Thyroid gland (tissue), 4 donors: Measurements from ENCODE around the gene NUDT1. TPM values are rescaled to one million over a fixed set of nuclear protein-coding genes. Genes with fewer than 3 reads are reported as not detected.

Experiments used
- DNase-seq, 2 donors: peaks; one replicate each; pipeline ENCODE4 v3.0.0-alpha.2; 2019
- H3K27ac ChIP-seq, 3 donors: fragments of 200-600 bp; sonication (generic); 1 replicate in 2 of 3; 2 replicates in 1 of 3; pipeline ENCODE4 v1.5.1; 2016 to 2019; ENCODE audit warnings: mild to moderate bottlenecking in 1 of 3, moderate library complexity in 1 of 3
- H3K27me3 ChIP-seq: fragments of 200-600 bp; sonication (generic); one replicate; pipeline ENCODE4 v1.5.1; 2019
- H3K36me3 ChIP-seq, 2 donors: fragments of 200-600 bp; sonication (generic); one replicate each; pipeline ENCODE4 v1.5.1; 2016 to 2019
- H3K4me1 ChIP-seq, 2 donors: fragments of 200-600 bp; sonication (generic); one replicate each; pipeline ENCODE4 v1.5.1; 2017 to 2019
- H3K4me3 ChIP-seq, 3 donors: fragments of 200-600 bp; sonication (generic); replicated peaks in 1 of 3; 1 replicate in 2 of 3; 2 replicates in 1 of 3; pipeline ENCODE4 v1.5.1; 2016; ENCODE audit warnings: mild to moderate bottlenecking in 1 of 3
- H3K9me3 ChIP-seq: fragments of 200-600 bp; sonication (generic); one replicate; pipeline ENCODE4 v1.5.1; 2017
- POLR2A ChIP-seq, 2 donors: fragments of 450-650 bp; IDR thresholded peaks; one replicate each; pipeline ENCODE4 v1.6.1; 2017; ENCODE audit warnings: antibody characterized with exemption in 2 of 2, mild to moderate bottlenecking in 2 of 2, moderate library complexity in 1 of 2
- WGBS, 2 donors: methylation state at CpG; one replicate each; pipeline ENCODE4 v1.1.5; 2017; 5-methylcytosine and 5-hydroxymethylcytosine counted together
- intact Hi-C: fragments of 100-400 bp; cut with DNase I; formaldehyde crosslinking; loops from one replicate; pipeline ENCODE4 v1.15.1; 2023
- microRNA-seq: library from miRNA; unstranded; fragments of <30 nt; microRNA quantifications from one replicate; pipeline ENCODE4, GENCODE V29; 2016
- total RNA-seq, 4 donors: library from RNA; depleted of rRNA; stranded (reverse); fragments of >200 nt; gene quantifications; one replicate each; pipeline ENCODE4 v1.2.3, GENCODE V29; 2016
- TF ChIP-seq, protein P1 (sequence below), 6 experiments: fragments of 200-600 bp in 3 of 6; fragments of 450-650 bp in 3 of 6; sonication (generic) in 3 of 6; IDR thresholded peaks; one replicate each; pipeline ENCODE4 v1.5.1; 2016 to 2019; ENCODE audit warnings: antibody characterized with exemption in 6 of 6, mild to moderate bottlenecking in 2 of 6, inconsistent platforms in 1 of 6, moderate library complexity in 1 of 6

Gene NUDT1
- total RNA-seq, 4 donors from 2014 or later = 7.0 to 11.9 (median 9.8) TPM

DNA sequence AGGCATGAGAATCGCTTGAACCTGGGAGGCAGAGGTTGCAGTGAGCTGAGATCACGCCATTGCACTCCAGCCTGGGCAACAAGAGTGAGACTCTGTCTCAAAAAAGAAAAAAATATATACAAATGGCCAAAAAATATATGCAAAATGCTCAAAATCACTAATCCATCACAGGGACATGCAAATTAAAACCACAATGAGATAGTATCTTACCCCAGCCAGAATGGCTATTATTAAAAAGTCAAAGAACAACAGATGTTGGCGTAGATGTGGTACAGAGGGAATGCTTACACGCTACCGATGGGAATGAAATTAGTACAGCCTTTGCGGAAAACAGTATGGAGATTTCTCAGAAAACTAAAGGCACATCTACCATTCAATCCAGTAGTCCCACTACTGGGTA lies 54.8 kb downstream of the NUDT1 start:
- no peak overlapping the region for H3K4me3 ChIP-seq

DNA sequence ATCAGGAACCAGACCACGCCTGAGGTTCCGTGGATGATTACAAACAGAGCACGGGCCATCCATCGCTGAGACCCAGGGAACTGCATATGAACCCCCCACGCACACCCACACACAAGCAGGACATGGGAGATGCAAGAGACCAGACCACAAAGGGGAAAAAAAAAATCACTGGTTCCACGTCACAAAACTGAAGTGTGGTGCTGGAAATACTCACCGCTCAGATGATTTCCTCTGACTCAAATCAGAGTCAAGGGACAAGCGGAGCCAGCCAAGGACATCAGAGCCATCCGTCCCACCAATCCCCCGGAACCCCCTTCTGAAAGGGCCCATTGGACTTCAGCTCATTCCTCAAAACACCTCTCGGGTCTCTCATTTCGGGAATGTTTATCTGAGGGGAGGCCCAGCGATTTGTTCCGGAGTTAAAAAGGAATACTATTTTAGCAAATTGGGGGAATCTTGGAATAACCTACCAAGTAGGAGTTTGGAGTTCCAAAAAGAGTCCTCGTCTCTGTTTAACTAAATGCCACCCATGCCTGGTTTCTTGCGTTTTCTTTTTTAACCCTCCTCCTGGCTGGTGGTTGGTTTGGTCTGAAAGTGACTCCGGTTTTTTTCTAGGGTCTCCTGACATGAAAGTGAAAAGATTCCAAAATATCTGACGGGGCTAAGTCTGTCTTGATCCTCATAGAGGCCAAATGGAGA lies 57.3 kb downstream of the NUDT1 start:
- Histone ChIP-seq H3K4me3 (no peak overlapping the region), H3K36me3 (no peaks in the 10 kb centered on the region), H3K4me1 (peaks cover 6 to 7% of the 10 kb centered on the region in 2 donors), H3K27ac (peak overlapping the region; percentile 0 to 40 (median 39)), H3K9me3 (no peaks in the 10 kb centered on the region), H3K27me3 (no peaks in the 10 kb centered on the region)
- intact Hi-C loops = no loop called here
- TF ChIP-seq, protein P1, sequence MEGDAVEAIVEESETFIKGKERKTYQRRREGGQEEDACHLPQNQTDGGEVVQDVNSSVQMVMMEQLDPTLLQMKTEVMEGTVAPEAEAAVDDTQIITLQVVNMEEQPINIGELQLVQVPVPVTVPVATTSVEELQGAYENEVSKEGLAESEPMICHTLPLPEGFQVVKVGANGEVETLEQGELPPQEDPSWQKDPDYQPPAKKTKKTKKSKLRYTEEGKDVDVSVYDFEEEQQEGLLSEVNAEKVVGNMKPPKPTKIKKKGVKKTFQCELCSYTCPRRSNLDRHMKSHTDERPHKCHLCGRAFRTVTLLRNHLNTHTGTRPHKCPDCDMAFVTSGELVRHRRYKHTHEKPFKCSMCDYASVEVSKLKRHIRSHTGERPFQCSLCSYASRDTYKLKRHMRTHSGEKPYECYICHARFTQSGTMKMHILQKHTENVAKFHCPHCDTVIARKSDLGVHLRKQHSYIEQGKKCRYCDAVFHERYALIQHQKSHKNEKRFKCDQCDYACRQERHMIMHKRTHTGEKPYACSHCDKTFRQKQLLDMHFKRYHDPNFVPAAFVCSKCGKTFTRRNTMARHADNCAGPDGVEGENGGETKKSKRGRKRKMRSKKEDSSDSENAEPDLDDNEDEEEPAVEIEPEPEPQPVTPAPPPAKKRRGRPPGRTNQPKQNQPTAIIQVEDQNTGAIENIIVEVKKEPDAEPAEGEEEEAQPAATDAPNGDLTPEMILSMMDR (IDR thresholded peaks at IDR 0.05) = no peak
- no peak for TF ChIP-seq POLR2A (IDR thresholded peaks at IDR 0.05)
- WGBS, 2 donors = 75 to 80% methylated on average over 18 of the region's 18 CpGs
- DNase-seq = no peak

More for the DNA sequence above, 54.8 kb downstream of the NUDT1 start:
- H3K27me3 ChIP-seq = no peaks in the 10 kb centered on the region
- no peaks in the 10 kb centered on the region for H3K9me3 ChIP-seq
- 93 to 97% methylated on average over 6 of the region's 6 CpGs for WGBS, 2 donors
- no peaks in the 10 kb centered on the region for H3K36me3 ChIP-seq
- TF ChIP-seq, protein P1 (IDR thresholded peaks at IDR 0.05) = no peak
- no peak for TF ChIP-seq POLR2A (IDR thresholded peaks at IDR 0.05)
- intact Hi-C loops = no loop called here
- no peak for DNase-seq
- peaks cover 6 to 7% of the 10 kb centered on the region in 2 donors for H3K4me1 ChIP-seq
- H3K27ac ChIP-seq = peak overlapping the region in 1 of 3 donors; percentile 68

DNA sequence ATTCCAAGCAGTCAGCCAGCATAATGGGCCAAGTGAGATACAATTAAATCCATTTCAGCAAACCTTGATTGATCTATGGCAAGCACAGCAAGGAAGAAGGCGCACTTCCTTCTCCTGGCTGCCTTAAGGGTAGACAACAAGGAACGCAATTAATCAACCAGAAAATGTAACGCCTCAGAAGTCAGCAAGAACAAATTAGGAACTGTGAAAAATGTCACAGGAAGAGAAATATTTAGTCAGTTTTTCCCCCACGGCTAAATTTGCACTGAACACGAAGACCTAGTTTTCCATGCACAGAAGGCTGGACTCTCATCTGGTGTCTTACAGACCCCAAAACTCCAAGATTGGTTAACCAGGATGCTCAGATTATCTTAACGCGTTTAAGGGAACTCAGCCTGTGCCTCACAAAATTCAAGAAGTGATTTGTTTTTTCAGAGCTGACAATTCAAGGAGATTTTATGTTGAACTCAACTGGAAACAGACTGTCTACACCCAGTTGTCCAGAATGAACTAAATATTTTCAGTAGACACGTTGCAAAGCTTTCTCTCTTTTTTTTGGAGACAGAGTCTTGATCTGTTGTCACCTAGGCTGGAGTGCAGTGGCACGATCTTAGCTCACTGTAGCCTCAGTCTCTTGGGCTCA lies 58.0 kb downstream of the NUDT1 start:
- H3K27ac ChIP-seq = peak overlapping the region; percentile 0 to 40 (median 39)
- DNase-seq = no peak
- intact Hi-C loops = no loop called here

More for the DNA sequence above, 58.0 kb downstream of the NUDT1 start:
- Histone ChIP-seq H3K9me3 (no peaks in the 10 kb centered on the region), H3K27me3 (no peaks in the 10 kb centered on the region), H3K4me1 (peaks cover 6 to 7% of the 10 kb centered on the region in 2 donors), H3K4me3 (no peak overlapping the region), H3K36me3 (no peaks in the 10 kb centered on the region)
- WGBS, 2 donors = 59 to 62% methylated on average over 9 of the region's 9 CpGs
- TF ChIP-seq, protein P1 (IDR thresholded peaks at IDR 0.05) = no peak
- no peak for TF ChIP-seq POLR2A (IDR thresholded peaks at IDR 0.05)

Small RNA genes within 50 kb of the gene (microRNA-seq; reads per million reads assigned to microRNA genes)
- gene MIR6836 = not detected

Other genes starting within 250 kb of the NUDT1 start
- 10 to 100 TPM; 27.4 to 38.6 (median 33.9) TPM for gene MAD1L1, start 9.3 kb upstream of the NUDT1 start, total RNA-seq
- 10 to 100 TPM; 14.7 to 23.8 (median 18.2) TPM for gene MRM2, start within 50 bp of the NUDT1 start, total RNA-seq
- gene SNX8, start 72.2 kb downstream of the NUDT1 start, total RNA-seq = 10 to 100 TPM; 12.0 to 40.5 (median 23.4) TPM
- gene EIF3B, start 112.6 kb downstream of the NUDT1 start, total RNA-seq = 100 to 1,000 TPM in 3 of 4 donors, 10 to 100 TPM in 1; 89.4 to 122 (median 111) TPM
- 10 to 100 TPM; 15.3 to 24.2 (median 19.2) TPM for gene CHST12, start 161.4 kb downstream of the NUDT1 start, total RNA-seq
- gene GRIFIN, start 234.2 kb downstream of the NUDT1 start, total RNA-seq = not detected